Measurements from ENCODE around the gene PEX26.

DNA sequence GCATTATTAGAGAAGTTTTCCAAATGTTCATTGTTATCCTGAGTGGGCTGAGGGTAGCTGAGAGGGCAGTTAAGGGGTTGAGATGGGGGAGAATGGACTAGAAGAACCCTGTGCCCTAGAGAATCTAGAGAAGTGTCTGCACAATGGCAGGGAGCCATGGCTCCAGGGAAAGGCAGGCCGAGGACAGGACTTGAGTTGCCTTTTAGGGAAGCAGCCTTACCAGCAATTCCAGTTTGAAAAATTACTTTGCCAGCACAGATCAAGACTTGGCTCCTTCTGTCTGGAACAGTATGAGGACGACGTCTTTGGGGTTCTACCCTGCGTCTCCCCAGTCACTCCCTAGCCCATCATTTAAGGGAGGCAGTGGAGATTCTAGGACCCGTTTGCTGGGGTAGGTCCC, 27.7 kb upstream of the PEX26 start:
- TF ChIP-seq, protein P1, sequence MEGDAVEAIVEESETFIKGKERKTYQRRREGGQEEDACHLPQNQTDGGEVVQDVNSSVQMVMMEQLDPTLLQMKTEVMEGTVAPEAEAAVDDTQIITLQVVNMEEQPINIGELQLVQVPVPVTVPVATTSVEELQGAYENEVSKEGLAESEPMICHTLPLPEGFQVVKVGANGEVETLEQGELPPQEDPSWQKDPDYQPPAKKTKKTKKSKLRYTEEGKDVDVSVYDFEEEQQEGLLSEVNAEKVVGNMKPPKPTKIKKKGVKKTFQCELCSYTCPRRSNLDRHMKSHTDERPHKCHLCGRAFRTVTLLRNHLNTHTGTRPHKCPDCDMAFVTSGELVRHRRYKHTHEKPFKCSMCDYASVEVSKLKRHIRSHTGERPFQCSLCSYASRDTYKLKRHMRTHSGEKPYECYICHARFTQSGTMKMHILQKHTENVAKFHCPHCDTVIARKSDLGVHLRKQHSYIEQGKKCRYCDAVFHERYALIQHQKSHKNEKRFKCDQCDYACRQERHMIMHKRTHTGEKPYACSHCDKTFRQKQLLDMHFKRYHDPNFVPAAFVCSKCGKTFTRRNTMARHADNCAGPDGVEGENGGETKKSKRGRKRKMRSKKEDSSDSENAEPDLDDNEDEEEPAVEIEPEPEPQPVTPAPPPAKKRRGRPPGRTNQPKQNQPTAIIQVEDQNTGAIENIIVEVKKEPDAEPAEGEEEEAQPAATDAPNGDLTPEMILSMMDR (IDR thresholded peaks at IDR 0.05), result no peak
- no peak for TF ChIP-seq POLR2A (IDR thresholded peaks at IDR 0.05)
- TF ChIP-seq POLR2AphosphoS5 (IDR thresholded peaks at IDR 0.05), result peak in 1 of 3 donors; percentile 19
- no peak for TF ChIP-seq EP300 (IDR thresholded peaks at IDR 0.05)
